Keratinocyte (primary cell): Measurements from ENCODE around the gene CELA1. TPM values are rescaled to one million over a fixed set of nuclear protein-coding genes. Genes with fewer than 3 reads are reported as not detected.

ENCODE experiments used
- DNase-seq: peaks from one replicate; pipeline ENCODE4 v3.0.0-alpha.2; 2011; ENCODE audit warnings: low read depth, missing footprints, low spot score
- FAIRE-seq: peaks from 2 replicates; lab custom pipeline; 2011; peaks lifted over from hg19 to GRCh38; lab: Jason Lieb, UNC
- H2AFZ ChIP-seq: 2 replicates; pipeline ENCODE4 v1.6.0; 2012; ENCODE audit warnings: low read length, control low read depth, inconsistent platforms; ENCODE audit not compliant: control insufficient read depth
- H3K27ac ChIP-seq: 2 replicates; pipeline ENCODE4 v1.5.1; 2011; ENCODE audit warnings: low read length; ENCODE audit not compliant: control insufficient read depth, insufficient read depth
- H3K27me3 ChIP-seq: 3 replicates; pipeline ENCODE4 v1.6.0; 2011; ENCODE audit warnings: low read length; ENCODE audit not compliant: control insufficient read depth, insufficient read depth; ENCODE audit errors: extremely low read depth
- H3K36me3 ChIP-seq, 2 experiments: 2 replicates in 1 of 2; 3 replicates in 1 of 2; pipeline ENCODE4 v1.5.1; 2011; ENCODE audit warnings: low read length in 2 of 2, mild to moderate bottlenecking in 1 of 2; ENCODE audit not compliant: control insufficient read depth in 2 of 2, insufficient read depth in 2 of 2; ENCODE audit errors: extremely low read depth in 1 of 2
- H3K4me1 ChIP-seq: 3 replicates; pipeline ENCODE4 v1.5.1; 2011; ENCODE audit warnings: low read length; ENCODE audit not compliant: control insufficient read depth, insufficient read depth; ENCODE audit errors: extremely low read depth
- H3K4me2 ChIP-seq: 3 replicates; pipeline ENCODE4 v1.6.0; 2011; ENCODE audit warnings: low read depth, low read length; ENCODE audit not compliant: control insufficient read depth, insufficient read depth; ENCODE audit errors: extremely low read depth
- H3K4me3 ChIP-seq, 3 experiments: fragments of 200-600 bp in 1 of 3; sonication (generic) in 1 of 3; 2 replicates in 2 of 3; 3 replicates in 1 of 3; pipeline ENCODE4 v1.5.1; 2011 to 2016; ENCODE audit warnings: low read length in 3 of 3, mild to moderate bottlenecking in 3 of 3, control low read depth in 2 of 3, inconsistent platforms in 1 of 3, low read depth in 1 of 3, mixed read lengths in 1 of 3, mixed run types in 1 of 3, moderate library complexity in 1 of 3; ENCODE audit not compliant: control insufficient read depth in 2 of 3, insufficient read depth in 2 of 3; ENCODE audit errors: extremely low read depth in 1 of 3
- H3K79me2 ChIP-seq: 2 replicates; pipeline ENCODE4 v1.6.0; 2012; ENCODE audit warnings: low read length; ENCODE audit not compliant: control insufficient read depth, insufficient read depth
- H3K9ac ChIP-seq: 3 replicates; pipeline ENCODE4 v1.6.0; 2011; ENCODE audit warnings: low read length; ENCODE audit not compliant: control insufficient read depth, insufficient read depth; ENCODE audit errors: extremely low read depth
- H3K9me1 ChIP-seq: 3 replicates; pipeline ENCODE4 v1.6.0; 2011; ENCODE audit warnings: low read length; ENCODE audit not compliant: control insufficient read depth, insufficient read depth; ENCODE audit errors: extremely low read depth
- H3K9me3 ChIP-seq: 2 replicates; pipeline ENCODE4 v1.5.1; 2012; ENCODE audit warnings: low read depth, low read length; ENCODE audit not compliant: control insufficient read depth
- H4K20me1 ChIP-seq: 3 replicates; pipeline ENCODE4 v1.6.0; 2011; ENCODE audit warnings: low read length; ENCODE audit not compliant: control insufficient read depth, insufficient read depth; ENCODE audit errors: extremely low read depth
- CTCF ChIP-seq, 3 experiments: IDR thresholded peaks in 1 of 3; conservative IDR thresholded peaks in 1 of 3; optimal IDR thresholded peaks in 1 of 3; 2 replicates in 2 of 3; 3 replicates in 1 of 3; pipeline versions ENCODE3 to v1.5.1; 2011; ENCODE audit warnings: low read length in 3 of 3, mild to moderate bottlenecking in 3 of 3, moderate library complexity in 2 of 3, control low read depth in 1 of 3, inconsistent platforms in 1 of 3; ENCODE audit not compliant: insufficient read depth in 2 of 3; ENCODE audit errors: extremely low read depth in 1 of 3
- EZH2 ChIP-seq: IDR thresholded peaks from one replicate; pipeline ENCODE4 v1.6.1; 2012; ENCODE audit warnings: inconsistent platforms, mild to moderate bottlenecking, low read length, moderate library complexity
- dilution Hi-C: fragments of 300-500 bp; cut with MboI; formaldehyde crosslinking; loops from one replicate; pipeline ENCODE4 v1.7.0; 2020; ENCODE audit warnings: low sequenced_read_pairs; ENCODE audit not compliant: extremely low pct_ligation_motif_present
- polyA plus RNA-seq, 5 experiments: library from polyadenylated mRNA; depleted of rRNA in 3 of 5; stranded (reverse) in 3 of 5; stranded (forward) in 1 of 5; unstranded in 1 of 5; fragments of >200 nt; gene quantifications; 1 replicate in 1 of 5; 2 replicates in 3 of 5; 3 replicates in 1 of 5; pipeline versions ENCODE4 v1.2.1 to v1.2.3, GENCODE V29; 2011 to 2012; ENCODE audit warnings: missing spikeins in 2 of 5, low read depth in 1 of 5, low replicate concordance in 1 of 5

The CELA1 gene
- polyA plus RNA-seq, 1 donor (not counting 4 experiments of a cell fraction or from before 2014, with no cell fraction given): not detected

GRCh38 chr12:51362307-51362706, 15.8 kb upstream of the CELA1 start:
- H3K36me3 ChIP-seq: peaks cover 31 to 48% of the 10 kb centered on the region in 2 experiments
- no peak for FAIRE-seq
- dilution Hi-C loops: no loop called here

GRCh38 chr12:51361161-51362016, 14.9 kb upstream of the CELA1 start:
- H3K9me3 ChIP-seq: no peaks in the 10 kb centered on the region
- no peak for TF ChIP-seq CTCF (optimal IDR thresholded peaks at IDR 0.05 in 1 of 3, IDR thresholded peaks at IDR 0.05 in 1 of 3, conservative IDR thresholded peaks at IDR 0.05 in 1 of 3; ENCODE audit: extremely low read depth in 1 of 3, insufficient read depth in 2 of 3, low read length in 3 of 3)
- TF ChIP-seq EZH2: no peak
- H4K20me1 ChIP-seq: no peaks in the 10 kb centered on the region
- FAIRE-seq: no peak
- dilution Hi-C loops: no loop called here
- no peaks in the 10 kb centered on the region for H3K4me1 ChIP-seq
- no peak overlapping the region for H3K27ac ChIP-seq
- DNase-seq: no peak
- no peak overlapping the region for H2AFZ ChIP-seq
- H3K9me1 ChIP-seq: no peaks in the 10 kb centered on the region
- H3K4me2 ChIP-seq: no peak overlapping the region
- peaks cover 36 to 52% of the 10 kb centered on the region in 2 experiments for H3K36me3 ChIP-seq
- H3K79me2 ChIP-seq: no peaks in the 10 kb centered on the region
- H3K4me3 ChIP-seq: no peak overlapping the region
- no peaks in the 10 kb centered on the region for H3K27me3 ChIP-seq
- no peak overlapping the region for H3K9ac ChIP-seq

More at GRCh38 chr12:51362307-51362706, 15.8 kb upstream of the CELA1 start:
- no peak overlapping the region for H3K4me3 ChIP-seq
- H2AFZ ChIP-seq: no peak overlapping the region
- no peaks in the 10 kb centered on the region for H4K20me1 ChIP-seq
- DNase-seq: no peak
- H3K4me2 ChIP-seq: no peak overlapping the region
- H3K79me2 ChIP-seq: no peaks in the 10 kb centered on the region
- H3K9me3 ChIP-seq: no peaks in the 10 kb centered on the region
- no peak overlapping the region for H3K27ac ChIP-seq
- TF ChIP-seq EZH2 (no peak), CTCF (optimal IDR thresholded peaks at IDR 0.05 in 1 of 3, IDR thresholded peaks at IDR 0.05 in 1 of 3, conservative IDR thresholded peaks at IDR 0.05 in 1 of 3; ENCODE audit: extremely low read depth in 1 of 3, insufficient read depth in 2 of 3, low read length in 3 of 3) (no peak)
- no peaks in the 10 kb centered on the region for H3K4me1 ChIP-seq
- no peaks in the 10 kb centered on the region for H3K27me3 ChIP-seq
- no peak overlapping the region for H3K9ac ChIP-seq
- no peaks in the 10 kb centered on the region for H3K9me1 ChIP-seq
